ENCODE data around the gene ADAMTS12.
"Not testable (repeated sequence)": the region's sequence is repeated elsewhere in the genome, so short reads cannot be mapped to it uniquely, and the experiment has no call there.

Gene ADAMTS12

GRCh38 chr5:33894566-33894965 is 2.8 kb upstream of the ADAMTS12 start:
- no peak for DNase-seq

DNA sequence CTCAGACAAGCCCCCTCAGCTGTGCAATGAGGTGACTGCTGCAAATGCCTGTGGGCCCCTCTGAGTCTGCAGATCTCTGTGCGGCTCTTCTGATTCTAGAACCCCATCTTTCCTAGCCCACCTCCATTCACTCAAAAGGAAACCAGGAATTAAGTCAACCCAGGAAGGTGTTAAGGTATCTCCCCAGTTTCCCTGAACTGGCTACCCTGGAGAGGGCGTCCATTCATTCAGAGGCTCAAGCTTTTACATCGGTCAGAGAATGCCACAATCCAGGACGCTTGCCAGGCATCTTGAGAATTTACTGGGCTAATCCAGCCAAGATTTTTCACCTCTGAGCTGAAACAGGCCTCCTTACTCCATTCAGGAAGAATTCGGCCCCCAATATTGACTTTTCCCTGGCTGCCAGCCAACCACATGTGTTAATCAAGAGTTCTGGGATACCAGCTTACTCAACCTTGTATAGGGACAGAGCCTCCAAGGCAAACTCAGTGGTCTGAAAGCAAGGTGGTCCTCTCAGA is 889 bp upstream of the ADAMTS12 start:
- DNase-seq = no peak

DNA sequence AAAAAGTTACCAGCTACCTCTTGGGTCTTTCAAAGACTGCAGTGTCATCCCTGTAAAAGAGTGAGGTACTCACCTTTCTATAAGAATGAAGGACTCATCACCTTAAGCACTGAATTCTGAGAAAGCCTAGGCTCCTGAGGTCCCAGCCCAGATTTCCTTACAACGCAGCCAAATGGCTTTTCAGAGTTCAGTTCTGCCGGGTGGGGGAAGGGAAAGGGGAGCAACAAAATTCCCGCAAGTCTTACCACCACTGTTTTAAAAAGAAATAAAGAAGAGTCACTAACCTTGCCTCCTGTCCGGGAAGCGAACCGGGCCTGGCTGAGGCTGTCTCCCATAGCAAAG is 373 bp downstream of the ADAMTS12 start:
- no peak for DNase-seq

- DNase-seq = no peak
Observed at GRCh38 chr5:33890131-33891032, 1.4 kb downstream of the ADAMTS12 start.

- DNase-seq = no peak
Observed at GRCh38 chr5:33888587-33888986, 3.2 kb downstream of the ADAMTS12 start.

DNA sequence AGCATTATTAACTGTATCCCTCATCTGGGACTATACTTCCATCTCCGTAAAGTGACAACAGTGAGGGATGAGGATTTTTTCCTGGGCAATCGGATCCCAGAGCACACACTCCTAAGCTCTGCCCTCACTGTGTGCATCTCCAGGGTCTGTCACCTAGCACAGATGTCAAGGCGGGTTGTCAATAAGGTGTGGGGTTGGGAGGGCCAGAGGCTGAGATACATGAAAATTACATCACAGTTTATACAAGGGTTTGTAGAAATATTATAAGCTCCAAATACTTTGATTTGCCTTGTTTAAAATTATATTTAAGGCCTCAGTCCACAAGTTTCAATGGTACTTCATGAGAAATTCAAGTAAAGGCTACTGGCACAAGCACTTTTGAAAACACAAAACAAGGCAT is 4.5 kb downstream of the ADAMTS12 start:
- DNase-seq = no peak

DNA sequence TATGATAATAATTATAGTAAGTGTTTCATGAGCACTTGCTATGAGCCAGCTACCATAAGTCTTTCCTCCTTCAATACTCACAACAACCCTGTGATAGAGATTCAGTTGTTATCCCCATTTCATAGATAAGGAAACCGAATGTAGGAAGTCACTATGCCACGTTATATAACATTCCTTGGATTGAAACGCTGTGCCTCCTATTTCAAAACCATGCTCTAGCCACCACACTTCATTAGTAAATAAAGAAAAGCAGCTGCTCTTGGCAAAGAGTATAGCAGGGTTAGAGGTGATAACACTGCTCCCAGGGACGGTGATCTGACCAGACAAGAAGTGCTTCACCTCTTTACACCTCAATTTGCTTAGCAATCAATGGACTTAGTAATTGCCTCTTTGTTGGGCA is 5.5 kb downstream of the ADAMTS12 start:
- DNase-seq = no peak

GRCh38 chr5:33885679-33886078 is 6.1 kb downstream of the ADAMTS12 start:
- no peak for DNase-seq

DNA sequence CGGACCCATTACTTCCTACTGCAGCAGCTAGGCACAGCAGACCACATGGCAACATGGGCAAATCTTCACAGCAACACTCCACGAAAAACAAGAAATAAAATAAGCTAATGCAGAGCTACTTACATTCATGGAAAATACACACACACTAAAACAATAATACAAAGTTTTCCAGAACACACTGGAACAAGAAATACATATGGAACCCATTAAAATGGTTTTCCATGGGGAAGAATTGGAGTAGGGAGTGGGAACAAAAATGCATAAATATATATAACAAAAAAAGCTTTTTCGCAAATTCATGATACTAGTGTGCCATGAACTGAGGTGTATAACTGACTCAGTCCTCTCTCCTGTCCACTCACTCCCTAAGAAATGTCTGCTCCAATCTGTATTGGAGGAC is 8.3 kb downstream of the ADAMTS12 start:
- no peak for DNase-seq

- DNase-seq = no peak
Observed at GRCh38 chr5:33880319-33880718, 11.5 kb downstream of the ADAMTS12 start.

- DNase-seq = no peak
Observed at GRCh38 chr5:33877449-33877848, 14.3 kb downstream of the ADAMTS12 start.

DNA sequence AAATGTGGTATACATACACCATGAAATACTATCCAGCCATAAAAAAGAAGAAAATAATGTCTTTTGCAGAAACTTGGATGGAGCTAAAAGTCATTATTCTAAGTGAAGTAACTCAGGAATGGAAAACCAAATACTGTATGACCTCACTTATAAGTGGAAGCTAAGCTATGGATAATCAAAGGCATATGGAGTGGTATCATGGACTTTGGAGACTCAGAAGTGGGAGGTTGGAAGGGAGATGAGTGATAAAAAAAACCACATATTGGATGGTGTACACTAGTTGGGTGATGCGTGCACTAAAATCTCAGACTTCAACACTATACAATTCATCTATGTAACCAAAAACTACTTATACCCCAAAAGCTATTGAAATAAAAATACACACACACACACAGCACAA is 24.5 kb downstream of the ADAMTS12 start:
- no peak for DNase-seq

- DNase-seq = not testable (repeated sequence)
Observed at GRCh38 chr5:33859177-33859576, 32.6 kb downstream of the ADAMTS12 start.

- no peak for DNase-seq
Observed at GRCh38 chr5:33857037-33857436, 34.8 kb downstream of the ADAMTS12 start.

DNA sequence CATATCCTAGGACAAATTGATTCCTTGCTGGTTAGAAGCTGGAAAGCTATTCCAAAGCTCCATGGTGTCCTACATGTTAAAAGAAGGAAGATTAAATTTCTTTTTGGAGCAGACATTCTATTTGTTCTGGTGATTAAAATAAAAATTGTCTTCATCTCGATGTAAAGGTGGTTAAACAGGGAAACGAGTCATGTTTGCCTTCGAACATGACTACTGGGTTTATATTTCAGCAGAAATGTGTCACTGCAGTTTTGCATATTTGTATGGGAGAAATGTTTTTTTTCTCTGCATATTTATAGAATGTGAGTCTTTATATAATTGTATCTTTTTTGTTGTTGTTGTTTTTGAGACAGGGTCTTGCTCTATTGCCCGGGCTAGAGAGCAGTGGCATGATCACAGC is 36.4 kb downstream of the ADAMTS12 start:
- no peak for DNase-seq

DNA sequence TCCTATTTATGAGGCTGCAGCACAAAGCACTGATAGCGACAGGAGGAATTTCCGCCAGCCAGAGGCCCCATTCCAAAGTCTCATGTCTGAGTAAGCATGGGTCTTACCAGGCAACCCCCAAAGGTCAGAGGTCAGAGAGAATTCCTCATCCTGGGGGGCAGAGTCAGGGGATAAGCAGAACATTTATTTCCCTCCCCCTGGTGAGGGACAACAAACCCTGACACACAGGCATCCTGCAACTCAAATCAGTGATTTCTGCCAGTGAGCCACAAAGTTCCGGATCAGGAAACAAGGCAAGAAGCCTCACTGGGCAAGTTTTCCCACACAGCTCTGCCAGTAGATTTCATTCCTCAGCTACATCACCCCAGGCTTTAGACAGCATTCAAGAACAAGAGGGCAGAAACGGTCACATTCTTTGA is 37.0 kb downstream of the ADAMTS12 start:
- DNase-seq = no peak

- DNase-seq = no peak
Observed at GRCh38 chr5:33852837-33853236, 39.0 kb downstream of the ADAMTS12 start.

- DNase-seq = no peak
Observed at GRCh38 chr5:33852319-33852718, 39.5 kb downstream of the ADAMTS12 start.

DNA sequence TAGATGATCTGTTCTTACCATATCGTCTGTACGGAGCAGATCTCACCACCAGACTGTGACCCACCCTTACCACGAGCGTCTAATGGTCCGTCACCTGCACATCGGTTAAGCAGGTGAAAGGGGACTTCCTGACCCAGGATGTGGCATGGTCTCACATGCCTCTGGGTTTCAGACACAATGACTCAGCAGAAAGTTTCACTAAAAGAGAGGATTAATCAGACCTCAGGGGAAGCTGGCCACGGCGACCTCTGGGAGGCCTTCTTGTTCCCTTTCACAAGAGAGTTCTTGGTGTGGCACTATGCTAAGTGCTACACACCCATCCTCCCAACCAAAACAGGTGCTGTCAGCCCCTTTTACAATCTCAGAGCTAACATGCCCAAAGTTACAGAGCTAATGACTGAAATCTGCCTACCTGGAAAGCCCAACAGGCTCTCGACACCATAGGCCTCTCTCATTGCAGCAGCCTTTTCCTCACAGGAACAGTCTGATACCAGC is 41.6 kb downstream of the ADAMTS12 start:
- DNase-seq = no peak

DNA sequence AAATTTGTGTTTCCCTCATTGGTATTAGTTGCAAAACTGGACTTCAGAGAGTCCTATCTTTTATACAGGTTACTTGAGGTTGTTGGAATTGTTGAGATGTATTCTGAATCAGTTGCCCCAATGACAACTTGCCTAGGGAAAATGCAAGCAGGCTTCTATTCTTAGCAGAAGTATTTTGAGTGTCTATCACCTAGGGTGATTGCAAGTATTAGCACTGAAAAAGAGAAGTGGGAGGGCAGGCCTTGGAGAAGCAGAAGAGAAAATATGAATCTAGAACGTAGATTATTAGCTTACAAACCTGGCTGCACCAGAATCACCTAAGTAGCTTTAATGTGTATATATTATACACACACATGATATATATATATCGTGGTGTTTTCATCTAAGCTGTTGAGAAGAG is 43.2 kb downstream of the ADAMTS12 start:
- DNase-seq = no peak

- no peak for DNase-seq
Observed at GRCh38 chr5:33846851-33847250, 44.9 kb downstream of the ADAMTS12 start.

DNA sequence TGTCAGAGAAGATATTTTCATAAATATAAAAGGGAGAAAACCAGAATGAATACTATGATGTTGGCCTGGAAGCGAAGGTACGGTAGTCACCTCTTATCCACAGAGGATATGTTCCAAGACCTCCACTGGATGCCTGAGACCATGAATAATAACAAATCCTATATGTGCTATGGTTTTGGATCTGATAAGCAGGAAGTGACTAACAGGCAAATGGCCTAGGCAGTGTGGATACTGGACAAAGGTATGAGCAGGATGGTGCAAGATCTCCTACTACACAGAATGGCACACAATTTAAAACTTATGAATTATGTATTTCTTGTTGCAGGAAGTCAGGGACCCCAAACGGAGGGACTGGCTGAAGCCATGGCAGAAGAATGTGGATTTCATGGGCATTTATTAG is 48.2 kb downstream of the ADAMTS12 start:
- no peak for DNase-seq

- no peak for DNase-seq
Observed at GRCh38 chr5:33842456-33842855, 49.3 kb downstream of the ADAMTS12 start.

GRCh38 chr5:33841891-33842290 is 49.9 kb downstream of the ADAMTS12 start:
- no peak for DNase-seq

Measured in NCI-H187 treated with DMSO at 0.1 percent for 48 hours (cell line).